HG02973 (cell line): ENCODE results near the gene ZNF385B.

ENCODE experiments used
- ATAC-seq: cut with Tn5 transposase; IDR thresholded peaks from one replicate; pipeline ENCODE4 v1.9.1; 2021; ENCODE audit warnings: moderate library complexity; ENCODE audit not compliant: unreplicated experiment

The ZNF385B gene

GRCh38 chr2:179559108-179559806 is 302.2 kb downstream of the ZNF385B start:
- ATAC-seq, result no peak

- no peak for ATAC-seq
Measured at GRCh38 chr2:179558010-179558934, 303.1 kb downstream of the ZNF385B start.

- no peak for ATAC-seq
Measured at GRCh38 chr2:179556425-179556824, 305.0 kb downstream of the ZNF385B start.

- no peak for ATAC-seq
Measured at GRCh38 chr2:179555691-179556283, 305.6 kb downstream of the ZNF385B start.

- no peak for ATAC-seq
Measured at GRCh38 chr2:179554639-179555386, 306.6 kb downstream of the ZNF385B start.

GRCh38 chr2:179553382-179553781 is 308.0 kb downstream of the ZNF385B start:
- no peak for ATAC-seq

GRCh38 chr2:179551539-179552045 is 309.8 kb downstream of the ZNF385B start:
- no peak for ATAC-seq

- ATAC-seq, result no peak
Measured at GRCh38 chr2:179550849-179551248, 310.6 kb downstream of the ZNF385B start.

GRCh38 chr2:179550214-179550613 is 311.2 kb downstream of the ZNF385B start:
- ATAC-seq, result no peak

- no peak for ATAC-seq
Measured at GRCh38 chr2:179546656-179547055, 314.8 kb downstream of the ZNF385B start.

GRCh38 chr2:179545024-179545423 is 316.4 kb downstream of the ZNF385B start:
- ATAC-seq, result no peak

- ATAC-seq, result no peak
Measured at GRCh38 chr2:179543361-179543901, 318.0 kb downstream of the ZNF385B start.

- ATAC-seq, result no peak
Measured at GRCh38 chr2:179541586-179541985, 319.8 kb downstream of the ZNF385B start.

- ATAC-seq, result no peak
Measured at GRCh38 chr2:179539124-179539511, 322.3 kb downstream of the ZNF385B start.

GRCh38 chr2:179538406-179539123 is 322.8 kb downstream of the ZNF385B start:
- ATAC-seq, result no peak

GRCh38 chr2:179536185-179536584 is 325.2 kb downstream of the ZNF385B start:
- ATAC-seq, result no peak

- ATAC-seq, result no peak
Measured at GRCh38 chr2:179533875-179534274, 327.5 kb downstream of the ZNF385B start.

- no peak for ATAC-seq
Measured at GRCh38 chr2:179532863-179533278, 328.5 kb downstream of the ZNF385B start.

GRCh38 chr2:179528576-179529069 is 332.8 kb downstream of the ZNF385B start:
- no peak for ATAC-seq

GRCh38 chr2:179525340-179525739 is 336.1 kb downstream of the ZNF385B start:
- no peak for ATAC-seq
